IMR-90 (cell line): ENCODE results near the gene LMNTD2. TPM values are rescaled to one million over a fixed set of nuclear protein-coding genes. Genes with fewer than 3 reads are reported as not detected.

Experiments
- BHLHE40 ChIP-seq: fragments of 150-350 bp; IDR thresholded peaks from 2 replicates; pipeline ENCODE4 v1.6.1; 2016; ENCODE audit warnings: mild to moderate bottlenecking, low read depth, low read length
- ELK1 ChIP-seq: fragments of 150-350 bp; IDR thresholded peaks from 2 replicates; pipeline ENCODE4 v1.6.1; 2016; ENCODE audit warnings: low read depth, mild to moderate bottlenecking, low read length, moderate library complexity, borderline replicate concordance
- FOS ChIP-seq: fragments of 150-350 bp; IDR thresholded peaks from 2 replicates; pipeline ENCODE4 v1.6.1; 2016; ENCODE audit warnings: low read depth, low read length
- RFX5 ChIP-seq: IDR thresholded peaks from 2 replicates; pipeline ENCODE4 v1.8.0; 2012; ENCODE audit warnings: low read depth, mild to moderate bottlenecking, low read length, moderate library complexity
- SMC3 ChIP-seq: fragments of 150-350 bp; IDR thresholded peaks from 2 replicates; pipeline ENCODE4 v1.6.1; 2016; ENCODE audit warnings: low read depth, mild to moderate bottlenecking, antibody characterized with exemption, low read length, moderate library complexity
- polyA plus RNA-seq, 3 experiments: library from polyadenylated mRNA; depleted of rRNA; stranded (reverse); fragments of >200 nt; gene quantifications; 2 replicates each; pipeline ENCODE4 v1.2.3, GENCODE V29; 2012; ENCODE audit warnings: low replicate concordance in 1 of 3
- total RNA-seq: library from RNA; depleted of rRNA; stranded (reverse); fragments of >200 nt; gene quantifications from 2 replicates; pipeline ENCODE4 v1.2.3, GENCODE V29; 2012

LMNTD2 gene
- total and polyA plus RNA-seq, 2 of the 4 experiments (the other 2 are of a cell fraction) = 0.18 to 1.3 TPM

- no peak for TF ChIP-seq RFX5
- TF ChIP-seq BHLHE40 = no peak
- TF ChIP-seq ELK1 = no peak
- TF ChIP-seq SMC3 = no peak; the same call in 1 of the 2 replicates
- no peak for TF ChIP-seq FOS
These were observed 5.9 kb downstream of the LMNTD2 start (continued) for GRCh38 chr11:554428-555226.
